GM12874 (cell line): ENCODE measurements around the gene USP47.

Experiments
- TF ChIP-seq, protein P1 (sequence below): IDR thresholded peaks from 2 replicates; pipeline ENCODE4 v1.5.1; 2011; ENCODE audit warnings: low read depth, mild to moderate bottlenecking, control low read depth, low read length, moderate library complexity; ENCODE audit not compliant: insufficient read depth

The USP47 gene

DNA sequence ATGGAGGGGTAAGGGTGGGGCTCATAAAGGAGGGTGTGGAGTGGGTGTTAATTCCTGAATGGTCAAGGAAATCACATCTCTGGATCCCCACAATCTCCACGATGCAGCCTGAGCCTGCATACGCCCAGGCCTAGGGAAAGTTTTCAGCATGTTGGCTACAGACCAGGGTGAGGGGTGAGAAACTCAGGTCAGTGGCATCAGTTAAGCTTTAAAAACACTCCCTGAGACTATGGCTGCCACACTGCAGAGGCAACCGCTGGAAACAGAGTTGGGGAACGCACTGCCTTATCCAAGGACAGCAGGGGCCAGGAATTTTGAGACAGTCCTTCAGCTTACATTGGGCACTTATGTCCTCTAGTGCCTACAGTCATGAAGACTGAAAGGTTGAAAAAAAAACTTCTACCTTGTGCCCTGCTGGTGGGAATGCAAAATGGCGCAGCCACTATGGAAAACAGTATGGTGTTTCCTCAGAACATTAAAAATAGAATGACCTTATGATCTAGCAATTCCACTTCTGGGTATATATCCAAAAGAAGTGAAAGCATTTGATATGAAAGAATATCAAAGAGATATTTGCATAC is 147.0 kb downstream of the USP47 start:
- TF ChIP-seq, protein P1, sequence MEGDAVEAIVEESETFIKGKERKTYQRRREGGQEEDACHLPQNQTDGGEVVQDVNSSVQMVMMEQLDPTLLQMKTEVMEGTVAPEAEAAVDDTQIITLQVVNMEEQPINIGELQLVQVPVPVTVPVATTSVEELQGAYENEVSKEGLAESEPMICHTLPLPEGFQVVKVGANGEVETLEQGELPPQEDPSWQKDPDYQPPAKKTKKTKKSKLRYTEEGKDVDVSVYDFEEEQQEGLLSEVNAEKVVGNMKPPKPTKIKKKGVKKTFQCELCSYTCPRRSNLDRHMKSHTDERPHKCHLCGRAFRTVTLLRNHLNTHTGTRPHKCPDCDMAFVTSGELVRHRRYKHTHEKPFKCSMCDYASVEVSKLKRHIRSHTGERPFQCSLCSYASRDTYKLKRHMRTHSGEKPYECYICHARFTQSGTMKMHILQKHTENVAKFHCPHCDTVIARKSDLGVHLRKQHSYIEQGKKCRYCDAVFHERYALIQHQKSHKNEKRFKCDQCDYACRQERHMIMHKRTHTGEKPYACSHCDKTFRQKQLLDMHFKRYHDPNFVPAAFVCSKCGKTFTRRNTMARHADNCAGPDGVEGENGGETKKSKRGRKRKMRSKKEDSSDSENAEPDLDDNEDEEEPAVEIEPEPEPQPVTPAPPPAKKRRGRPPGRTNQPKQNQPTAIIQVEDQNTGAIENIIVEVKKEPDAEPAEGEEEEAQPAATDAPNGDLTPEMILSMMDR = no peak

DNA sequence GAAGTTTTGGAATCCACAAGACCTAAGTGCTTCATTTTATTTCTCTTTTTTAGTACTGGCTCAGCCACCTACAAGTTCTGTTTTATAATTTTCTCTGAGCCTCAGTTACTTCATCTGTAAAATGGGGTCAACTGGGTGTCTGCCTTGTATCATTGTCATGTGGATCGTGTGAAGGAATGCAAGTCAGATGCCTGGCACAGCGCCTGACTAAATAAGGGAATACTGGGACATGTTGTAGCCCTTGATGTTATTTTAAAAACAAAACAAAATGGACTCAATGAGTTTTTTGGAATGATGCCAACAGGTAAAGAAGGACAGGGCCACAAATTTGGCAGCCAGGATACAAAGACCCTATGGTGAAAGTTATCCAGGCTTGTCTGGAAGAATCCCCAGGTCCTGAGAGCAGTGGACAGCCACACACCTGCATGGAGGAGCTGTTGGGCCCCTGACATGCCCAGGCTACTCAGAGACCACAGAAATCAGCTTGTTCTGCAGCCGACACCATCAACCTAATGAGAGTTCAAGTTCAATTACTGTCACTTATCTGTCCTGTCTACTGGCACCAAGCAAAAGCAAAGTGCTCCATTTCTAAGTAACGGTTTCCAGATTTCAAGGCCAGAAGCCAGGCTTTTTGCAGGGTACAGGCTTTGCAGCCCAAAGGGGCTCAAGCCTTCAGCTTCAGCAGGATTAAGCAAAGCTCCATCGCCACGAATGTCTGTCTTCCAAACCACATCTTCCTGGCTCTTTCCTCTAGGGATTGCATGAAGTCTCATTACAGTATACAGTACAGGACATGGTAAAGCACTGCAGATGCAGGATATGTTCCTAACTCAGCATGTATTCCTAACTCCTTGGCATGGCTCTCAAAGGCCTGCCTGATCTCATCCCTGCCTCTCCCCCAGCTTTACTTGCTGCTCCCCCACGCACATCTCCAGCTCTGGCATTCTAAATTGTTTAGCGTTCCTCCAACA is 148.3 kb downstream of the USP47 start:
- TF ChIP-seq, protein P1 = no peak

DNA sequence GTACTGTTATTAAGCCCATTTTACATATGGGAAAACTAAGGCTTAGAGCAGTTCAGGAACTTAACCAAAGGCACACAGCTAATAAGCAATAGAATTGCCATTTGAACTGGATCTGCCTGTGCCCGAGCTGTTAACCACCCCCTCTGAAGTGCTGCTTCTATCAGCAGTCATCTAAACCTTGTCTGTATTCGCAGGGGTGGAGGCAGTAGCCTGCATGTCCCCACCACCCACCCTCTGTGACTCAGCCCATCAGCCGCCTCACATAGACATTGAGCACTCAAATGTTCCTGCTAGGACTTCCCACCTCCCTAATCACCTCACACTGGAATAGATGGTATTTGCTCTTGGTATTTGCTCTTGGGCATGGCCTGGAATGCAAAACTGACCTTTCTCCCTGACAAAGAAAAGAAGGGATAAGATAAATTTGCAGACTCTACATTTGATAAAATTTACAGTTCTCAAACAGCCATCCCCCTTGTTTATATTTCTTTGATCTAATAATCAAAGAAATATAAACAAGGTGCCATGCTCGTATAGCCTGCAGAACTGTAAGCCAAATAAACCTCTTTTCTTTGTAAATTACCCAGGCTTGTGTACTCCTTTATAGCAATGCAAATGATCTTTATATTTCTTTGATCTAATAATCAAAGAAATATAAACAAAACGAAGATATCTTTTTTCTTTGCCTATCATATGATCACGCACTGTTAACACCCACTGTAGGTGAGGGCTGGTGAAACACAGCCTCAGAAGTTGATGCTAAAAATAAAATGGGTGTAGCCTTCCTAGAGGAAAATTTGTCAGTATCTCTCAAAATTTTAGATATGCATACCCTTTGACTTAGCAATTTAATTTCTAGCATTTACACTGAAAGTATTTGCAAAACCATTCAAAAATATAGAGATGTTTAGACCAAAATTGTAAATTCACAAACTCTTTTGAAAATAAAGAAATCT is 150.8 kb downstream of the USP47 start:
- TF ChIP-seq, protein P1 = no peak

DNA sequence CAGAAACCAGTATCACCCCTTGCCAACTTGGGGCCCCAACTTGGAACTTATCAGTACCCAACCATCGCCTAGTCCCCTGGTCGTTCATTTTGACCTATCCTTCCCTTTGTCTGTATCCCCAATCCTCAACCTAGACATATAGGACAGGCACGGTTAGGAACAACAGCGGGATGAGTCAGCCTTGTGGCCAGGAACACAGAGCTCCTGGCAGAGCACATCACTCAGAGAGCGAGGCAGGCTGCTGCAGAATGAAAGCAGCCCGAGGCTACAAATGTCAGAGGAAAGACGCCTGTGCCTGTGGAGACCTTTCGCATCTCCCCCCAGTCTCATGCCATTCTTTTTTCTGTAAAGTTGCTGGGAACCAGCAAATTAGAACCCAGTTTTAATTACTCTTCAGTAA is 152.1 kb downstream of the USP47 start:
- TF ChIP-seq, protein P1 = no peak

DNA sequence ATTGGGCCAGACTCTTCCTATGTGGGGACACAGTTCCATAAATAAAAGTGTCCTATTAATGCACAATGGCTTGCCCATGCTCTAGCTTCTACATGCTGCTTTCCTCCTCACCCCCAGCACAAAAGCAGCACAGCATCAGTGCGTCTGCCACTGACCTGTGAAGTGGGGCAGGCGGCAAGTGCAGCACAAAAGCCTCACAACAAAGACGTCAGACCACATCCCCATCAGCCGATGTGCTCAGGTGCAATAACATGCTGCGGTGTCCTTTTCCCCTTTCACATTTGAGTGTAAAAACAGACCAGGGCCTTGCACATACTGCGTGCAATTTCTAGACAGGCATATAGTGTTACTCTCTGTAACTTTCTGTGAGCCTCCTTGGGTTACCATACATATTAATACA is 153.8 kb downstream of the USP47 start:
- TF ChIP-seq, protein P1 = no peak

DNA sequence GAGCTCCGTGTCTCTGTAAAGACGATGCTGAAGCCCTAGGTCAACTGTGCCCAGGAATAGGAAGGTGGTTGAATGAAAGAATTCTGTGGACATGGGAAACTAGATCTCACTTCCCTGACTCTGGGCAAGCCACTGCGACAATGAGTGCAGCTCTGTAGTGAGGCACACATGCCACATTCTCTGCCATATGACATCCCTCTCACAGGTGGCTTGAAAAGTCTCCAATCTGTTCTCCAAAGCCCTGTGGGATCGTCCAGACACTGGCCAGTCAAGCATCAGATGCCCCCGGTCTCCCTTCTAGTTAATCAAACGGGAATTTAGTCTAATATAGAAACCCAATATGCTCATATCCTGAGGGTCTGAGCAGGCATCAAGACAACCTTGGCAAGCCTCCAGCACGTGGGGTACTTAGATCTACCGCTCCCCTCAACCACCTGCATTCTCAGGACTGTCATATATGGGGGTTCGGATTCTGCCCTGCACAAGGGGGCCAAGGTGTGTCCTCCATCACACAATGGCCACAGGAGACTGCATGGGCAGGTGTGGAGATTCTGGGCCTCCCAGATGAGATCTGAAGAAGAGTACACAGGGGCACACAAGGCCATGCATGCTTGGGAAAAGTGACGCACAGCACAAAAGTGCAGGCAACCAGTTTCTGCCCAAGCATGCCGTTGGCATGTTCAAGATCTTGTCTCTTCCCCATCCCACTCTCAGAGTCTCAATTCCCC is 154.7 kb downstream of the USP47 start:
- TF ChIP-seq, protein P1 = no peak
